IMR-90 (cell line): Measurements from ENCODE around the gene ROBO1. TPM values are rescaled to one million over a fixed set of nuclear protein-coding genes. Genes with fewer than 3 reads are reported as not detected.

Source experiments
- ATAC-seq: fragments of 200-7000 bp; cut with Tn5 transposase; 2 replicates; pipeline ENCODE4 v1.9.1; 2020; ENCODE audit warnings: low read depth, mild to moderate bottlenecking, moderate library complexity
- BruUV-seq: library from RNA; stranded (reverse); fragments of 400-500 nt; replicated peaks from 2 replicates; lab custom pipeline; 2021; lab: Mats Ljungman, UMichigan
- CTCF ChIA-PET: fragments of 300-600 bp; formaldehyde crosslinking; extraction: SDS; loops from one replicate; lab custom pipeline; 2021; ENCODE audit warnings: antibody characterized with exemption; lab: Yijun Ruan, JAX
- POLR2A ChIA-PET: fragments of 300-600 bp; sonication (Branson Sonifier 250); formaldehyde crosslinking; loops from one replicate; lab custom pipeline; 2022; ENCODE audit warnings: antibody characterized with exemption; ENCODE audit not compliant: unreplicated experiment; lab: Charles Lee
- DNase-seq: peaks from one replicate; pipeline ENCODE4 v3.0.0; 2013
- H2AFZ ChIP-seq: replicated peaks from 2 replicates; pipeline ENCODE3; 2013; ENCODE audit warnings: low read length, mild to moderate bottlenecking; ENCODE audit not compliant: poor library complexity
- H2AK5ac ChIP-seq: 2 replicates; pipeline ENCODE4 v1.6.1; 2013; ENCODE audit warnings: low read depth, low read length, inconsistent platforms
- H2AK9ac ChIP-seq: replicated peaks from 2 replicates; pipeline ENCODE3; 2013; ENCODE audit warnings: mild to moderate bottlenecking, low read depth, low read length, moderate library complexity; ENCODE audit not compliant: poor library complexity
- H2BK120ac ChIP-seq: 2 replicates; pipeline ENCODE4 v1.6.1; 2013; ENCODE audit warnings: low read depth, low read length, inconsistent platforms
- H2BK15ac ChIP-seq: 3 replicates; pipeline ENCODE4 v1.6.1; 2013; ENCODE audit warnings: low read depth, low read length, inconsistent platforms
- H2BK20ac ChIP-seq: 2 replicates; pipeline ENCODE4 v1.6.1; 2013; ENCODE audit warnings: low read depth, mild to moderate bottlenecking, inconsistent platforms, low read length, moderate library complexity
- H2BK5ac ChIP-seq: 2 replicates; pipeline ENCODE4 v1.6.1; 2013; ENCODE audit warnings: mild to moderate bottlenecking, low read depth, low read length, inconsistent platforms; ENCODE audit not compliant: poor library complexity, severe bottlenecking
- H3K14ac ChIP-seq: replicated peaks from 2 replicates; pipeline ENCODE4 v1.6.1; 2013; ENCODE audit warnings: low read depth, low read length, inconsistent platforms
- H3K18ac ChIP-seq: 2 replicates; pipeline ENCODE4 v1.6.1; 2013; ENCODE audit warnings: low read depth, low read length, control low read depth
- H3K23ac ChIP-seq: 2 replicates; pipeline ENCODE4 v1.6.1; 2013; ENCODE audit warnings: low read depth, low read length, inconsistent platforms
- H3K27ac ChIP-seq: 2 replicates; pipeline ENCODE4 v1.5.1; 2013; ENCODE audit warnings: mild to moderate bottlenecking, control low read depth, low read length; ENCODE audit not compliant: insufficient read depth
- H3K27me3 ChIP-seq: 2 replicates; pipeline ENCODE4 v1.6.1; 2013; ENCODE audit warnings: low read length; ENCODE audit not compliant: control insufficient read depth, insufficient read depth
- H3K36me3 ChIP-seq: 2 replicates; pipeline ENCODE4 v1.6.1; 2013; ENCODE audit warnings: low read length, mixed read lengths; ENCODE audit not compliant: control insufficient read depth, insufficient read depth
- H3K4ac ChIP-seq: 2 replicates; pipeline ENCODE4 v1.6.1; 2013; ENCODE audit warnings: low read depth, low read length, inconsistent platforms
- H3K4me1 ChIP-seq: 2 replicates; pipeline ENCODE4 v1.6.1; 2013; ENCODE audit warnings: low read length, mixed read lengths; ENCODE audit not compliant: control insufficient read depth, insufficient read depth
- H3K4me2 ChIP-seq: 2 replicates; pipeline ENCODE4 v1.6.1; 2013; ENCODE audit warnings: low read depth, mild to moderate bottlenecking, control low read depth, low read length, moderate library complexity
- H3K4me3 ChIP-seq: 2 replicates; pipeline ENCODE4 v1.5.1; 2013; ENCODE audit warnings: low read depth, mild to moderate bottlenecking, control low read depth, low read length, moderate library complexity; ENCODE audit not compliant: insufficient read depth
- H3K56ac ChIP-seq: 2 replicates; pipeline ENCODE4 v1.6.1; 2013; ENCODE audit warnings: low read length, inconsistent platforms; ENCODE audit not compliant: insufficient read depth; ENCODE audit errors: extremely low read depth
- H3K79me1 ChIP-seq, 2 experiments: 2 replicates each; pipeline ENCODE4 v1.6.1; 2013; ENCODE audit warnings: low read length in 2 of 2, inconsistent platforms in 1 of 2, low read depth in 1 of 2
- H3K9ac ChIP-seq: 2 replicates; pipeline ENCODE4 v1.6.1; 2013; ENCODE audit warnings: low read depth, low read length, control low read depth
- H3K9me1 ChIP-seq: 2 replicates; pipeline ENCODE4 v1.6.1; 2013; ENCODE audit warnings: low read length, inconsistent platforms; ENCODE audit not compliant: insufficient read depth
- H3K9me3 ChIP-seq: 2 replicates; pipeline ENCODE4 v1.6.1; 2013; ENCODE audit warnings: low read length; ENCODE audit not compliant: control insufficient read depth, insufficient read depth
- H4K20me1 ChIP-seq: 2 replicates; pipeline ENCODE4 v1.6.1; 2013; ENCODE audit warnings: low read length, inconsistent platforms; ENCODE audit not compliant: insufficient read depth
- H4K5ac ChIP-seq: 2 replicates; pipeline ENCODE4 v1.6.1; 2013; ENCODE audit warnings: mild to moderate bottlenecking, low read depth, low read length, control low read depth
- H4K8ac ChIP-seq, 2 experiments: 2 replicates each; pipeline ENCODE4 v1.6.1; 2013; ENCODE audit warnings: low read depth in 2 of 2, low read length in 2 of 2, control low read depth in 1 of 2, inconsistent platforms in 1 of 2
- H4K91ac ChIP-seq: 2 replicates; pipeline ENCODE4 v1.6.1; 2013; ENCODE audit warnings: low read depth, low read length, inconsistent platforms; ENCODE audit not compliant: insufficient read depth
- BHLHE40 ChIP-seq: fragments of 150-350 bp; IDR thresholded peaks from 2 replicates; pipeline ENCODE4 v1.6.1; 2016; ENCODE audit warnings: mild to moderate bottlenecking, low read depth, low read length
- CHD1 ChIP-seq: IDR thresholded peaks from 2 replicates; pipeline ENCODE4 v1.6.1; 2012; ENCODE audit warnings: low read depth, low read length, improper control_type of control experiment
- MAFK ChIP-seq: IDR thresholded peaks from 2 replicates; pipeline ENCODE4 v1.6.1; 2012; ENCODE audit warnings: low read depth, low read length, improper control_type of control experiment
- MAZ ChIP-seq: IDR thresholded peaks from 2 replicates; pipeline ENCODE4 v1.6.1; 2012; ENCODE audit warnings: low read depth, mild to moderate bottlenecking, low read length, improper control_type of control experiment, moderate library complexity, borderline replicate concordance
- NFE2L2 ChIP-seq: fragments of 150-350 bp; IDR thresholded peaks from 2 replicates; pipeline ENCODE4 v1.6.1; 2016; ENCODE audit warnings: low read depth, mild to moderate bottlenecking, low read length
- RAD21 ChIP-seq: IDR thresholded peaks from 2 replicates; pipeline ENCODE4 v1.6.1; 2012; ENCODE audit warnings: low read length, improper control_type of control experiment
- RCOR1 ChIP-seq: IDR thresholded peaks from 2 replicates; pipeline ENCODE4 v1.6.1; 2012; ENCODE audit warnings: mild to moderate bottlenecking, low read length, improper control_type of control experiment; ENCODE audit not compliant: insufficient replicate concordance
- RFX5 ChIP-seq: IDR thresholded peaks from 2 replicates; pipeline ENCODE4 v1.8.0; 2012; ENCODE audit warnings: low read depth, mild to moderate bottlenecking, low read length, moderate library complexity
- WGBS, 2 experiments: methylation state at CpG; one replicate each; pipeline versions ENCODE4 v1.1.5 to v1.1.7; 2013; ENCODE audit warnings: missing lambda C conversion rate in 2 of 2; ENCODE audit not compliant: insufficient read length in 1 of 2; ENCODE audit errors: extremely low coverage in 2 of 2; 5-methylcytosine and 5-hydroxymethylcytosine counted together
- dilution Hi-C: fragments of 300-500 bp; cut with HindIII; formaldehyde crosslinking; loops from one replicate; pipeline ENCODE4 v1.14.3; 2018; ENCODE audit warnings: low sequenced_read_pairs; ENCODE audit not compliant: unreplicated experiment
- in situ Hi-C: fragments of 300-500 bp; cut with MboI; formaldehyde crosslinking; loops from 3 replicates; pipeline ENCODE4 v1.14.3; 2019; ENCODE audit warnings: low sequenced_read_pairs, inconsistent platforms, mixed read lengths
- intact Hi-C: fragments of 100-400 bp; cut with micrococcal nuclease; formaldehyde crosslinking; loops from 2 replicates; pipeline ENCODE4 v1.10.0; 2022
- polyA plus RNA-seq, 3 experiments: library from polyadenylated mRNA; depleted of rRNA; stranded (reverse); fragments of >200 nt; gene quantifications; 2 replicates each; pipeline ENCODE4 v1.2.3, GENCODE V29; 2012; ENCODE audit warnings: low replicate concordance in 1 of 3
- total RNA-seq: library from RNA; depleted of rRNA; stranded (reverse); fragments of >200 nt; gene quantifications from 2 replicates; pipeline ENCODE4 v1.2.3, GENCODE V29; 2012

ROBO1 gene
- total and polyA plus RNA-seq, 2 of the 4 experiments (the other 2 are of a cell fraction): 24.1 to 53.9 TPM

- no peak overlapping the region for H2AK9ac ChIP-seq
- H3K18ac ChIP-seq: no peak overlapping the region
- H2BK5ac ChIP-seq: no peak overlapping the region
- no peak overlapping the region for H2AK5ac ChIP-seq
- no peak overlapping the region for H3K56ac ChIP-seq
- POLR2A ChIA-PET: no interaction called here
- no peaks in the 10 kb centered on the region for H3K9me1 ChIP-seq
- ATAC-seq: no peak
- DNase-seq: no peak
- no peak overlapping the region for H3K4ac ChIP-seq
- dilution Hi-C loops: no loop called here
- CTCF ChIA-PET: no interaction called here
- H3K9ac ChIP-seq: no peak overlapping the region
- H3K23ac ChIP-seq: no peak overlapping the region
- H3K79me1 ChIP-seq: no peaks in the 10 kb centered on the region
- TF ChIP-seq RAD21 (no peak), MAFK (no peak), RFX5 (no peak), BHLHE40 (no peak), CHD1 (no peak), MAZ (no peak), NFE2L2 (no peak), RCOR1 (no peak)
- no peak overlapping the region for H2BK120ac ChIP-seq
- in situ Hi-C loops: no loop called here
- no peak overlapping the region for H4K5ac ChIP-seq
- no peak overlapping the region for H4K8ac ChIP-seq
- H2BK20ac ChIP-seq: no peak overlapping the region
- no peak overlapping the region for H3K4me3 ChIP-seq
- no peak overlapping the region for H3K14ac ChIP-seq
- no peak overlapping the region for H2AFZ ChIP-seq
- H3K27ac ChIP-seq: no peak overlapping the region
- H3K9me3 ChIP-seq: no peaks in the 10 kb centered on the region
- no peak overlapping the region for H3K4me2 ChIP-seq
- no peaks in the 10 kb centered on the region for H4K20me1 ChIP-seq
- BruUV-seq: no TSS peak
- H4K91ac ChIP-seq: no peak overlapping the region
- H2BK15ac ChIP-seq: no peak overlapping the region
- H3K27me3 ChIP-seq: no peaks in the 10 kb centered on the region
- no peaks in the 10 kb centered on the region for H3K4me1 ChIP-seq
- no peaks in the 10 kb centered on the region for H3K36me3 ChIP-seq
- intact Hi-C loops: no loop called here
- WGBS, 2 experiments: no CpG with 5 or more reads among the region's 3 CpGs
Measured at GRCh38 chr3:79415356-79415755, 352.4 kb downstream of the ROBO1 start.
